ENCODE results near the gene TTLL6. TPM values are rescaled to one million over a fixed set of nuclear protein-coding genes. Genes with fewer than 3 reads are reported as not detected.

TTLL6 gene
- total and polyA plus RNA-seq, 2 experiments from 2014 or later, result 0.30 TPM; not detected in 1

DNA sequence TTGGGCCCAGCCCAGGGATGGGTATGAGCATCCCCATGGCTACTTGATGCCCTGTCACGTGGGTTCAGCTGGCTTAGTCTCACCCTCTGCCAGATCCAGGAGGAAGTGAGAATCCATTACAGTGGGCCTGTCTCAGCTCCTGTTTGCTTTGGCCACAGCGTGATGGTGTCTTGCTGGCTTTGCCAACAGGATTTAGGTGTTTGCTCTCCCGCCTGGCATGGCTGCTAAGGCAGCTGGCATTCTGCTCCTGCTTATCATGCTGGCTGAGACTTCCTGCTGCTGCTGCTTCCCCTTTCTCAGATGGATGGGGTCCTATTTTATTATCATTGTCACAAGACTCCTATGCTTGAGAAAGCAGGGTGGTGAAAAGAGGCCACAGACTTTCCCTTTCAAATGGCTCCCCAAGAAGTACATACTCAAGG is 60.2 kb downstream of the TTLL6 start:
- H4K20me1 ChIP-seq (ENCODE audit: insufficient read depth, poor library complexity, severe bottlenecking), result no peaks in the 10 kb centered on the region
- no peak overlapping the region for H3K4me3 ChIP-seq
- H3K9me3 ChIP-seq (ENCODE audit: low read depth), result no peaks in the 10 kb centered on the region
- H3K27ac ChIP-seq, result no peak overlapping the region
- peaks cover 5% of the 10 kb centered on the region for H3K4me1 ChIP-seq (ENCODE audit: insufficient read depth)
- H3K36me3 ChIP-seq (replicated peaks; ENCODE audit: insufficient read depth, low read depth), result no peaks in the 10 kb centered on the region
- no peak for DNase-seq (ENCODE audit: low spot score)
- TF ChIP-seq EZH2 (IDR thresholded peaks at IDR 0.05; ENCODE audit: borderline replicate concordance), result no peak
- no peak for TF ChIP-seq EZH2phosphoT487 (IDR thresholded peaks at IDR 0.05; ENCODE audit: low read depth, severe bottlenecking, unreplicated experiment)
- TF ChIP-seq, protein P1, sequence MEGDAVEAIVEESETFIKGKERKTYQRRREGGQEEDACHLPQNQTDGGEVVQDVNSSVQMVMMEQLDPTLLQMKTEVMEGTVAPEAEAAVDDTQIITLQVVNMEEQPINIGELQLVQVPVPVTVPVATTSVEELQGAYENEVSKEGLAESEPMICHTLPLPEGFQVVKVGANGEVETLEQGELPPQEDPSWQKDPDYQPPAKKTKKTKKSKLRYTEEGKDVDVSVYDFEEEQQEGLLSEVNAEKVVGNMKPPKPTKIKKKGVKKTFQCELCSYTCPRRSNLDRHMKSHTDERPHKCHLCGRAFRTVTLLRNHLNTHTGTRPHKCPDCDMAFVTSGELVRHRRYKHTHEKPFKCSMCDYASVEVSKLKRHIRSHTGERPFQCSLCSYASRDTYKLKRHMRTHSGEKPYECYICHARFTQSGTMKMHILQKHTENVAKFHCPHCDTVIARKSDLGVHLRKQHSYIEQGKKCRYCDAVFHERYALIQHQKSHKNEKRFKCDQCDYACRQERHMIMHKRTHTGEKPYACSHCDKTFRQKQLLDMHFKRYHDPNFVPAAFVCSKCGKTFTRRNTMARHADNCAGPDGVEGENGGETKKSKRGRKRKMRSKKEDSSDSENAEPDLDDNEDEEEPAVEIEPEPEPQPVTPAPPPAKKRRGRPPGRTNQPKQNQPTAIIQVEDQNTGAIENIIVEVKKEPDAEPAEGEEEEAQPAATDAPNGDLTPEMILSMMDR (IDR thresholded peaks at IDR 0.05; ENCODE audit: poor library complexity), result no peak
- 54% methylated on average over 3 of the region's 3 CpGs for WGBS (ENCODE audit: low lambda C conversion rate, missing lambda C conversion rate)
- no peaks in the 10 kb centered on the region for H3K9me2 ChIP-seq (replicated peaks; ENCODE audit: insufficient read depth)
- no peaks in the 10 kb centered on the region for H3K79me2 ChIP-seq
- no peak overlapping the region for H3K4me2 ChIP-seq
- no peak overlapping the region for H2AFZ ChIP-seq
- H3K27me3 ChIP-seq, result peaks cover 95% of the 10 kb centered on the region

DNA sequence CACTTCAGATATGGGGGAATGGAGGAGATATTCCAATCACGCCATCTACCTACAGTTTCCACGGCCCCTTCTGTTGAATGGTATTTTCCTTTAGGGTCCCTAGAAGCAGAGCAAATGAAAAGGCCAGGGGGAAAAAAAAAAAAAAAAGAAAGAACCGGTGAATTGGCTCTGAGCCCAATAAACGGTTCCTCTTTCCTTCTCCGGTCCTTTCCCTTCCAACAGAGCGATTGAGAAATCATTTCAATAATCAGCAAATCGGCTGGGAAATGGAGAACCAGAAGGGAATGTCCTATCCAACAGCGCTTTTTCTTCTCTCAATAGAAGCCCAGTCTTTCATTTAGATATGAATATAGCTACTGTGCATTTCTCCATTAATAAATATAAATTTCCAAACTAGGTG is 61.7 kb downstream of the TTLL6 start:
- Histone ChIP-seq H3K4me2 (peak overlapping the region; percentile 65), H3K27me3 (peaks cover 96% of the 10 kb centered on the region)
- no peak for DNase-seq (ENCODE audit: low spot score)

DNA sequence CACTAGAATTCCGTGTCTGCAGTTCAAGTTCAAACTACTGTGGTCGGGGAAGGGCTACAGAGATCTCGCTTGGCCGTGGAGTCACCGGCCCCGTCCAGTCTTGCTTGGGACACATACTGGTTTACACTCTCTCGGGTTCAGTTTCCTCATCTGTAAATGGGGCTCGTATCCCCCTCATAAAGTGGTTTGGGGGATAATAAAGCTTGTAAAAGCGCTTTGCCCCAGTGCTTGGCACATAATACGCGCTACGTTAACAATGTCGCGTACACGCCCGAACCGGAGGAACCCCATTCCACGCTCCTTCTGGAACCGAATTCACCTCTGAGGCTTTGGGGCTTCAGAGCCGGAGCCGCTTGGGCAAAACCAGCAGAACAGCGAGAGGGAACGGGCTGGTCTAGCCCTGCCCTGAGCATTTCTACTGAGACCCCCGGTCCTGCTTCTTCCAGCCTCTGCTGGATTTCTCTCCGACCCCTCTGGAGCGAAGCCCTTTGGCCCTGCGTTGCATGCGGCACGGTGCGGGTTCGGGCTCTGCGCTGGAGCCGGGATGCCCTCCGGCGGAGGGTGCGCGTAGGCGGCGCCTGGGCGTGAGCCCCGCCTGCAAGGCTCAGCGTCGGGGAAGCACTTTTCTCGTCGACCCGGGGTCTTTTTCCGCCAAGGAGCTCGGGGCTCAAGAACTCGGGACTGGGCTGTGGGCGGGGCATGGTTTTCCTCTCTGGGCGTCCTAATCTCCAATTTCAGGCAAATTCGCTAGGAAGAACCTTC is 62.3 kb downstream of the TTLL6 start:
- Histone ChIP-seq H3K4me3 (no peak overlapping the region), H3K27me3 (peaks cover 99% of the 10 kb centered on the region), H3K9me2 (replicated peaks; ENCODE audit: insufficient read depth) (no peaks in the 10 kb centered on the region), H3K4me1 (ENCODE audit: insufficient read depth) (peaks cover 5% of the 10 kb centered on the region), H3K27ac (no peak overlapping the region), H3K36me3 (replicated peaks; ENCODE audit: insufficient read depth, low read depth) (no peaks in the 10 kb centered on the region), H2AFZ (no peak overlapping the region), H3K79me2 (no peaks in the 10 kb centered on the region), H4K20me1 (ENCODE audit: insufficient read depth, poor library complexity, severe bottlenecking) (no peaks in the 10 kb centered on the region), H3K4me2 (peak overlapping the region; percentile 65), H3K9me3 (ENCODE audit: low read depth) (no peaks in the 10 kb centered on the region)
- DNase-seq (ENCODE audit: low spot score), result no peak
- TF ChIP-seq, protein P1 (IDR thresholded peaks at IDR 0.05; ENCODE audit: poor library complexity), result no peak
- peak; percentile 75 for TF ChIP-seq EZH2 (IDR thresholded peaks at IDR 0.05; ENCODE audit: borderline replicate concordance)
- TF ChIP-seq EZH2phosphoT487 (IDR thresholded peaks at IDR 0.05; ENCODE audit: low read depth, severe bottlenecking, unreplicated experiment), result peak; percentile 43
- 13% methylated on average over 51 of the region's 52 CpGs for WGBS (ENCODE audit: low lambda C conversion rate, missing lambda C conversion rate)

More for the DNA sequence above, 61.7 kb downstream of the TTLL6 start:
- H4K20me1 ChIP-seq (ENCODE audit: insufficient read depth, poor library complexity, severe bottlenecking), result no peaks in the 10 kb centered on the region
- TF ChIP-seq EZH2 (IDR thresholded peaks at IDR 0.05; ENCODE audit: borderline replicate concordance) (no peak), EZH2phosphoT487 (IDR thresholded peaks at IDR 0.05; ENCODE audit: low read depth, severe bottlenecking, unreplicated experiment) (no peak)
- TF ChIP-seq, protein P1 (IDR thresholded peaks at IDR 0.05; ENCODE audit: poor library complexity), result no peak
- H3K4me1 ChIP-seq (ENCODE audit: insufficient read depth), result peaks cover 5% of the 10 kb centered on the region
- H3K9me2 ChIP-seq (replicated peaks; ENCODE audit: insufficient read depth), result no peaks in the 10 kb centered on the region
- no peak overlapping the region for H3K27ac ChIP-seq
- no peak overlapping the region for H3K4me3 ChIP-seq
- 39% methylated on average over 8 of the region's 8 CpGs for WGBS (ENCODE audit: low lambda C conversion rate, missing lambda C conversion rate)
- H2AFZ ChIP-seq, result no peak overlapping the region
- no peaks in the 10 kb centered on the region for H3K9me3 ChIP-seq (ENCODE audit: low read depth)
- H3K36me3 ChIP-seq (replicated peaks; ENCODE audit: insufficient read depth, low read depth), result no peaks in the 10 kb centered on the region
- H3K79me2 ChIP-seq, result no peaks in the 10 kb centered on the region
